ENCODE data around the gene KRTAP5-11.

KRTAP5-11 gene

GRCh38 chr11:71551711-71552110, 31.0 kb downstream of the KRTAP5-11 start:
- no peak for DNase-seq

GRCh38 chr11:71548716-71549151, 33.9 kb downstream of the KRTAP5-11 start:
- Histone ChIP-seq H3K27me3 (peaks cover 5% of the 10 kb centered on the region; the same call in 1 of the 2 replicates), H3K4me3 (ENCODE audit: low read depth, low read length) (no peak overlapping the region), H3K4me1 (no peaks in the 10 kb centered on the region), H3K36me3 (no peaks in the 10 kb centered on the region), H3K9me3 (no peaks in the 10 kb centered on the region)
- TF ChIP-seq CTCF (IDR thresholded peaks at IDR 0.05; ENCODE audit: low read depth, low read length), result no peak
- DNase-seq, result no peak

More at GRCh38 chr11:71551711-71552110, 31.0 kb downstream of the KRTAP5-11 start:
- peaks cover 5% of the 10 kb centered on the region; the same call in 1 of the 2 replicates for H3K27me3 ChIP-seq
- H3K4me3 ChIP-seq (ENCODE audit: low read depth, low read length), result no peak overlapping the region
- H3K4me1 ChIP-seq, result no peaks in the 10 kb centered on the region
- no peaks in the 10 kb centered on the region for H3K36me3 ChIP-seq
- no peaks in the 10 kb centered on the region for H3K9me3 ChIP-seq
- TF ChIP-seq CTCF (IDR thresholded peaks at IDR 0.05; ENCODE audit: low read depth, low read length), result no peak

- H3K27me3 ChIP-seq, result peaks cover 5% of the 10 kb centered on the region; the same call in 1 of the 2 replicates
- no peak within 1 kb of the TSS for H3K4me3 ChIP-seq (ENCODE audit: low read depth, low read length)
- H3K36me3 ChIP-seq, result no peaks in the 10 kb centered on the region
- DNase-seq, result no peak
- no peaks in the 10 kb centered on the region for H3K4me1 ChIP-seq
- no peak for TF ChIP-seq CTCF (IDR thresholded peaks at IDR 0.05; ENCODE audit: low read depth, low read length)
- H3K9me3 ChIP-seq, result no peaks in the 10 kb centered on the region
Measured at GRCh38 chr11:71548120-71548519, 34.6 kb downstream of the KRTAP5-11 start, which contains the start of gene KRTAP5-9. KRTAP5-9 (plus strand) TSS chr11:71548420; CDS start chr11:71548658, 238 bp downstream.

GRCh38 chr11:71545405-71545966, 37.2 kb downstream of the KRTAP5-11 start:
- Histone ChIP-seq H3K4me3 (ENCODE audit: low read depth, low read length) (no peak overlapping the region), H3K4me1 (no peaks in the 10 kb centered on the region), H3K36me3 (no peaks in the 10 kb centered on the region), H3K9me3 (no peaks in the 10 kb centered on the region), H3K27me3 (peaks cover 2% of the 10 kb centered on the region; the same call in 1 of the 2 replicates)
- no peak for TF ChIP-seq CTCF (IDR thresholded peaks at IDR 0.05; ENCODE audit: low read depth, low read length)
- no peak for DNase-seq

GRCh38 chr11:71544525-71545214, 38.0 kb downstream of the KRTAP5-11 start:
- TF ChIP-seq CTCF (IDR thresholded peaks at IDR 0.05; ENCODE audit: low read depth, low read length), result no peak
- DNase-seq, result no peak
- Histone ChIP-seq H3K27me3 (no peaks in the 10 kb centered on the region), H3K4me3 (ENCODE audit: low read depth, low read length) (no peak overlapping the region), H3K9me3 (no peaks in the 10 kb centered on the region), H3K36me3 (no peaks in the 10 kb centered on the region), H3K4me1 (no peaks in the 10 kb centered on the region)

- DNase-seq, result no peak
- no peak for TF ChIP-seq CTCF (IDR thresholded peaks at IDR 0.05; ENCODE audit: low read depth, low read length)
- no peaks in the 10 kb centered on the region for H3K27me3 ChIP-seq
- H3K4me1 ChIP-seq, result no peaks in the 10 kb centered on the region
- H3K4me3 ChIP-seq (ENCODE audit: low read depth, low read length), result no peak overlapping the region
- no peaks in the 10 kb centered on the region for H3K9me3 ChIP-seq
- H3K36me3 ChIP-seq, result no peaks in the 10 kb centered on the region
Measured at GRCh38 chr11:71543866-71544265, 38.8 kb downstream of the KRTAP5-11 start.

All from BE2C (cell line).